Measurements from ENCODE around the gene NMB. TPM values are rescaled to one million over a fixed set of nuclear protein-coding genes. Genes with fewer than 3 reads are reported as not detected.

NMB gene
- total and polyA plus RNA-seq, 2 donors (not counting 1 experiment from before 2014, with no cell fraction given) = 1.5 to 3.6 TPM

DNA sequence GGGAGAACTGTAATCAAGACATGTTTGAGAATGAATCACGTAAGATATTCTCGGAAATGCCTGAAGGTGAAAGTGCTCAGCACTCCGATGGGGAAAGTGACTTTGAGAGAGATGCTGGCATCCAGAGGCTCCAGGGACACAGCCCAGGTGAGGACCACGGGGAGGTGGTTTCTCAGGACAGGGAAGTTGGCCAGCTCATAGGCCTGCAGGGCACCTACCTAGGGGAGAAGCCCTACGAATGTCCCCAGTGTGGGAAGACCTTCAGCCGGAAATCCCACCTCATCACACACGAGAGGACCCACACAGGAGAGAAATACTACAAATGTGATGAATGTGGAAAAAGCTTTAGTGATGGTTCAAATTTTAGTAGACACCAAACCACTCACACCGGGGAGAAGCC lies 37.4 kb downstream of the NMB start:
- Histone ChIP-seq H3K9me3 (ENCODE audit: control insufficient read depth, insufficient read depth, low read depth, low read length) (peaks cover 6% of the 10 kb centered on the region), H3K4me2 (ENCODE audit: extremely low read depth, insufficient read depth, low read length) (no peak overlapping the region), H2AFZ (ENCODE audit: low read length) (no peak overlapping the region), H3K27me3 (ENCODE audit: control insufficient read depth, insufficient read depth, low read length) (no peaks in the 10 kb centered on the region), H3K4me3 (replicated peaks in 1 of 4; ENCODE audit: control extremely low read depth in 1 of 4, insufficient read depth in 1 of 4, low read depth in 3 of 4, low read length in 4 of 4) (no peak overlapping the region), H3K36me3 (ENCODE audit: control insufficient read depth, insufficient read depth, low read length) (peaks cover 3% of the 10 kb centered on the region), H3K9ac (ENCODE audit: insufficient read depth, low read length) (no peak overlapping the region), H3K4me1 (ENCODE audit: control insufficient read depth, extremely low read depth, insufficient read depth, low read length) (no peaks in the 10 kb centered on the region), H3K79me2 (ENCODE audit: control insufficient read depth, insufficient read depth, low read length) (no peaks in the 10 kb centered on the region), H4K20me1 (ENCODE audit: control insufficient read depth, extremely low read depth, insufficient read depth, low read length) (no peaks in the 10 kb centered on the region), H3K27ac (ENCODE audit: insufficient read depth, low read length) (no peak overlapping the region)
- TF ChIP-seq, protein P1, sequence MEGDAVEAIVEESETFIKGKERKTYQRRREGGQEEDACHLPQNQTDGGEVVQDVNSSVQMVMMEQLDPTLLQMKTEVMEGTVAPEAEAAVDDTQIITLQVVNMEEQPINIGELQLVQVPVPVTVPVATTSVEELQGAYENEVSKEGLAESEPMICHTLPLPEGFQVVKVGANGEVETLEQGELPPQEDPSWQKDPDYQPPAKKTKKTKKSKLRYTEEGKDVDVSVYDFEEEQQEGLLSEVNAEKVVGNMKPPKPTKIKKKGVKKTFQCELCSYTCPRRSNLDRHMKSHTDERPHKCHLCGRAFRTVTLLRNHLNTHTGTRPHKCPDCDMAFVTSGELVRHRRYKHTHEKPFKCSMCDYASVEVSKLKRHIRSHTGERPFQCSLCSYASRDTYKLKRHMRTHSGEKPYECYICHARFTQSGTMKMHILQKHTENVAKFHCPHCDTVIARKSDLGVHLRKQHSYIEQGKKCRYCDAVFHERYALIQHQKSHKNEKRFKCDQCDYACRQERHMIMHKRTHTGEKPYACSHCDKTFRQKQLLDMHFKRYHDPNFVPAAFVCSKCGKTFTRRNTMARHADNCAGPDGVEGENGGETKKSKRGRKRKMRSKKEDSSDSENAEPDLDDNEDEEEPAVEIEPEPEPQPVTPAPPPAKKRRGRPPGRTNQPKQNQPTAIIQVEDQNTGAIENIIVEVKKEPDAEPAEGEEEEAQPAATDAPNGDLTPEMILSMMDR (conservative IDR thresholded peaks at IDR 0.05 in 1 of 2, IDR thresholded peaks at IDR 0.05 in 1 of 2; ENCODE audit: low read depth in 1 of 2, low read length in 2 of 2) = no peak
- TF ChIP-seq EZH2 (IDR thresholded peaks at IDR 0.05; ENCODE audit: low read length, missing control alignments) = no peak
- no peak for DNase-seq (ENCODE audit: low read depth in 2 of 2)

DNA sequence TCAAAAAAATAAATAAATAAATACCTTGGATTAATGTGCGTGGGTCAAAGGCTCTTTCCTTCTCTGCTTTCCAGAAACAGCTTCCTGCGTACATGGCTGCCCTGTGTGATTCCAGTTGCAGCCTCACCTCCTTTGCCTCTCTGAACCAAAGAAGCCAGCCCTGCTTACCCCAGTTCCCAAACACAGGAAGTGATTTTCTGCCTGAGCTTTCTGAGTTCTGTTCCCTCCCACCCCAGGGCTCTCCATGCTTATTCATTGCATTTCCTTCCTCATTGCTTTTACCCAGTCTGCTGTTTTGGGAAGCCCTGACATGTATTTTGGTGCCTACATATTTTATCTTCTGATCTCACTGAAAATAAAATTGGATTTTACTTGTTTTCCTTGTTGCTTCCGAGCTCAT lies 41.8 kb downstream of the NMB start:
- Histone ChIP-seq H3K9me3 (ENCODE audit: control insufficient read depth, insufficient read depth, low read depth, low read length) (peaks cover under 1% of the 10 kb centered on the region), H3K4me1 (ENCODE audit: control insufficient read depth, extremely low read depth, insufficient read depth, low read length) (no peaks in the 10 kb centered on the region), H3K36me3 (ENCODE audit: control insufficient read depth, insufficient read depth, low read length) (peaks cover 3% of the 10 kb centered on the region), H3K79me2 (ENCODE audit: control insufficient read depth, insufficient read depth, low read length) (no peaks in the 10 kb centered on the region), H3K27me3 (ENCODE audit: control insufficient read depth, insufficient read depth, low read length) (no peaks in the 10 kb centered on the region), H3K4me3 (replicated peaks in 1 of 4; ENCODE audit: control extremely low read depth in 1 of 4, insufficient read depth in 1 of 4, low read depth in 3 of 4, low read length in 4 of 4) (no peak overlapping the region), H3K27ac (ENCODE audit: insufficient read depth, low read length) (no peak overlapping the region), H3K9ac (ENCODE audit: insufficient read depth, low read length) (no peak overlapping the region), H4K20me1 (ENCODE audit: control insufficient read depth, extremely low read depth, insufficient read depth, low read length) (no peaks in the 10 kb centered on the region), H3K4me2 (ENCODE audit: extremely low read depth, insufficient read depth, low read length) (no peak overlapping the region), H2AFZ (ENCODE audit: low read length) (no peak overlapping the region)
- TF ChIP-seq EZH2 (IDR thresholded peaks at IDR 0.05; ENCODE audit: low read length, missing control alignments) = no peak
- TF ChIP-seq, protein P1 (conservative IDR thresholded peaks at IDR 0.05 in 1 of 2, IDR thresholded peaks at IDR 0.05 in 1 of 2; ENCODE audit: low read depth in 1 of 2, low read length in 2 of 2) = no peak
- DNase-seq (ENCODE audit: low read depth in 2 of 2) = no peak

DNA sequence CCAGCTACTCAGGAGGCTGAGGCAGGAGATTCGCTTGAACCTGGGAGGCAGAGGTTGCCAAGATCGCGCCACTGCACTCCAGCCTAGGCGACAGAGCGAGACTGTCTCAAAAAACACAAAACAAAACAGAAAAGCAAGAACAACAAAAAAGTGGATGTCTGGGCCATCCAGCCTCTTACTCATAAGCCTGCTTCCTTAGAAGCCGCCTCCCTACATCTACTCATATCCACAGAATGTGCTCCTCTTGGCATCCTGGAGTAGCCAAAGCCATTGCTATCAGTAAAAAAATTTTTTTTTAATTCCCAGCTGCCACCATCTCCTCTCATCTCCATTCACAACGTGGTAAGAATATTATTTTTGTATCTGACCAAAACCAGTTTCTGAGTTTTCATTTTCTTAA lies 46.4 kb downstream of the NMB start:
- Histone ChIP-seq H3K4me1 (ENCODE audit: control insufficient read depth, extremely low read depth, insufficient read depth, low read length) (no peaks in the 10 kb centered on the region), H3K27me3 (ENCODE audit: control insufficient read depth, insufficient read depth, low read length) (no peaks in the 10 kb centered on the region), H3K9ac (ENCODE audit: insufficient read depth, low read length) (no peak overlapping the region), H3K36me3 (ENCODE audit: control insufficient read depth, insufficient read depth, low read length) (no peaks in the 10 kb centered on the region), H3K79me2 (ENCODE audit: control insufficient read depth, insufficient read depth, low read length) (no peaks in the 10 kb centered on the region), H2AFZ (ENCODE audit: low read length) (no peak overlapping the region), H3K9me3 (ENCODE audit: control insufficient read depth, insufficient read depth, low read depth, low read length) (no peaks in the 10 kb centered on the region), H3K4me3 (replicated peaks in 1 of 4; ENCODE audit: control extremely low read depth in 1 of 4, insufficient read depth in 1 of 4, low read depth in 3 of 4, low read length in 4 of 4) (no peak overlapping the region), H3K4me2 (ENCODE audit: extremely low read depth, insufficient read depth, low read length) (no peak overlapping the region), H3K27ac (ENCODE audit: insufficient read depth, low read length) (no peak overlapping the region), H4K20me1 (ENCODE audit: control insufficient read depth, extremely low read depth, insufficient read depth, low read length) (no peaks in the 10 kb centered on the region)
- peak in 1 of 2 donors; percentile 50 for DNase-seq (ENCODE audit: low read depth in 2 of 2)
- TF ChIP-seq, protein P1 (conservative IDR thresholded peaks at IDR 0.05 in 1 of 2, IDR thresholded peaks at IDR 0.05 in 1 of 2; ENCODE audit: low read depth in 1 of 2, low read length in 2 of 2) = no peak
- no peak for TF ChIP-seq EZH2 (IDR thresholded peaks at IDR 0.05; ENCODE audit: low read length, missing control alignments)

All from fibroblast of lung (primary cell).